Measurements from ENCODE around the gene NUP85. TPM values are rescaled to one million over a fixed set of nuclear protein-coding genes. Genes with fewer than 3 reads are reported as not detected.

The NUP85 gene
- total and polyA plus RNA-seq, 2 donors (not counting 3 experiments of a cell fraction or from before 2014, with no cell fraction given) = 105 to 120 TPM

GRCh38 chr17:75159196-75160031 is 46.1 kb upstream of the NUP85 start:
- H3K36me3 ChIP-seq (ENCODE audit: control insufficient read depth in 2 of 2, extremely low read depth in 1 of 2, insufficient read depth in 2 of 2, low read length in 2 of 2) = peaks cover 0 to 3% of the 10 kb centered on the region in 2 experiments
- H3K9me1 ChIP-seq (replicated peaks; ENCODE audit: control insufficient read depth, extremely low read depth, insufficient read depth, low read length) = no peaks in the 10 kb centered on the region
- dilution Hi-C loops (cut with MboI; ENCODE audit: extremely low pct_ligation_motif_present, low sequenced_read_pairs) (no loop called here), intact Hi-C loops (cut with micrococcal nuclease) (no loop called here)
- H3K9ac ChIP-seq (replicated peaks; ENCODE audit: extremely low read depth, insufficient read depth, low read length) = peak overlapping the region; percentile 24
- no peaks in the 10 kb centered on the region for H3K27me3 ChIP-seq (ENCODE audit: control insufficient read depth in 2 of 2, insufficient read depth in 2 of 2, low read length in 2 of 2)
- peak; percentile 77 for FAIRE-seq
- peak; percentile 35 for DNase-seq (ENCODE audit: low read depth, low spot score)
- H3K27ac ChIP-seq (ENCODE audit: insufficient read depth, low read depth, low read length) = peak overlapping the region; percentile 87
- no TSS peak for BruUV-seq (replicated peaks)
- CTCF ChIA-PET = interaction anchor here (0.6 to 2.3 kb wide), 6 partner anchors 11 to 83 kb away, joined by 3 to 15 read pairs (median 3); no protein-coding TSS in a partner anchor
- peaks cover 23% of the 10 kb centered on the region for H3K4me1 ChIP-seq (ENCODE audit: control insufficient read depth, extremely low read depth, insufficient read depth, low read length)
- H3K9me3 ChIP-seq (replicated peaks; ENCODE audit: control insufficient read depth, insufficient read depth, low read length) = no peaks in the 10 kb centered on the region
- TF ChIP-seq JUN (IDR thresholded peaks at IDR 0.05; ENCODE audit: borderline replicate concordance, insufficient read depth, insufficient read length, low read depth) (peak; percentile 17), FOS (IDR thresholded peaks at IDR 0.05; ENCODE audit: borderline replicate concordance, insufficient read depth, low read length) (peak; percentile 9), GATA2 (IDR thresholded peaks at IDR 0.05; ENCODE audit: insufficient read depth, insufficient read length, low read depth, low read length) (peak; percentile 32), POLR2A (IDR thresholded peaks at IDR 0.05; ENCODE audit: low read depth, low read length) (no peak)
- peak overlapping the region; percentile 30 for H3K4me2 ChIP-seq (ENCODE audit: insufficient read depth, low read length)
- POLR2A ChIA-PET = interaction anchor here (0.5 to 0.6 kb wide), 3 partner anchors 16 to 318 kb away, joined by 3 to 7 read pairs (median 3); no protein-coding TSS in a partner anchor
- H3K79me2 ChIP-seq (ENCODE audit: control insufficient read depth, insufficient read depth, low read length) = no peaks in the 10 kb centered on the region
- no peak overlapping the region for H2AFZ ChIP-seq (ENCODE audit: low read depth, low read length)
- no peaks in the 10 kb centered on the region for H4K20me1 ChIP-seq (replicated peaks; ENCODE audit: control insufficient read depth, extremely low read depth, insufficient read depth, low read length)
- no peak overlapping the region for H3K4me3 ChIP-seq (replicated peaks in 1 of 3; ENCODE audit: insufficient read depth in 1 of 3, low read depth in 1 of 3, low read length in 3 of 3)

GRCh38 chr17:75160211-75160610 is 45.3 kb upstream of the NUP85 start:
- H4K20me1 ChIP-seq (replicated peaks; ENCODE audit: control insufficient read depth, extremely low read depth, insufficient read depth, low read length) = no peaks in the 10 kb centered on the region
- no peak for FAIRE-seq
- H3K4me2 ChIP-seq (ENCODE audit: insufficient read depth, low read length) = no peak overlapping the region
- no peaks in the 10 kb centered on the region for H3K9me3 ChIP-seq (replicated peaks; ENCODE audit: control insufficient read depth, insufficient read depth, low read length)
- no peak overlapping the region for H2AFZ ChIP-seq (ENCODE audit: low read depth, low read length)
- H3K36me3 ChIP-seq (ENCODE audit: control insufficient read depth in 2 of 2, extremely low read depth in 1 of 2, insufficient read depth in 2 of 2, low read length in 2 of 2) = peaks cover 0 to 3% of the 10 kb centered on the region in 2 experiments
- dilution Hi-C loops (cut with MboI; ENCODE audit: extremely low pct_ligation_motif_present, low sequenced_read_pairs) (no loop called here), intact Hi-C loops (cut with micrococcal nuclease) (no loop called here)
- no peaks in the 10 kb centered on the region for H3K27me3 ChIP-seq (ENCODE audit: control insufficient read depth in 2 of 2, insufficient read depth in 2 of 2, low read length in 2 of 2)
- H3K9me1 ChIP-seq (replicated peaks; ENCODE audit: control insufficient read depth, extremely low read depth, insufficient read depth, low read length) = no peaks in the 10 kb centered on the region
- peaks cover 18% of the 10 kb centered on the region for H3K4me1 ChIP-seq (ENCODE audit: control insufficient read depth, extremely low read depth, insufficient read depth, low read length)
- peak overlapping the region; percentile 87 for H3K27ac ChIP-seq (ENCODE audit: insufficient read depth, low read depth, low read length)
- H3K9ac ChIP-seq (replicated peaks; ENCODE audit: extremely low read depth, insufficient read depth, low read length) = no peak overlapping the region
- CTCF ChIA-PET = interaction anchor here (0.9 to 2.3 kb wide), 5 partner anchors 11 to 46 kb away, joined by 3 to 15 read pairs (median 3); no protein-coding TSS in a partner anchor
- POLR2A ChIA-PET = interaction anchor here (0.5 kb wide), 1 partner anchor 318 kb away, joined by 7 read pairs; no protein-coding TSS in a partner anchor
- no peaks in the 10 kb centered on the region for H3K79me2 ChIP-seq (ENCODE audit: control insufficient read depth, insufficient read depth, low read length)
- no peak for DNase-seq (ENCODE audit: low read depth, low spot score)
- TF ChIP-seq EZH2 (IDR thresholded peaks at IDR 0.05; ENCODE audit: borderline replicate concordance, low read depth, low read length, severe bottlenecking) = no peak
- no peak for TF ChIP-seq POLR2A (IDR thresholded peaks at IDR 0.05; ENCODE audit: low read depth, low read length)
- TF ChIP-seq JUN (IDR thresholded peaks at IDR 0.05; ENCODE audit: borderline replicate concordance, insufficient read depth, insufficient read length, low read depth) = no peak
- TF ChIP-seq FOS (IDR thresholded peaks at IDR 0.05; ENCODE audit: borderline replicate concordance, insufficient read depth, low read length) = no peak
- TF ChIP-seq CTCF (IDR thresholded peaks at IDR 0.05; ENCODE audit: extremely low read depth in 1 of 2, insufficient read depth in 1 of 2, low read depth in 1 of 2, low read length in 2 of 2) = no peak
- no peak for TF ChIP-seq MYC (IDR thresholded peaks at IDR 0.05; ENCODE audit: low read depth, low read length)
- no peak for TF ChIP-seq GATA2 (IDR thresholded peaks at IDR 0.05; ENCODE audit: insufficient read depth, insufficient read length, low read depth, low read length)
- no peak for TF ChIP-seq MAX (IDR thresholded peaks at IDR 0.05; ENCODE audit: insufficient read depth, insufficient read length)
- TF ChIP-seq POLR2AphosphoS5 (IDR thresholded peaks at IDR 0.05; ENCODE audit: insufficient read depth, low read depth, low read length) = no peak
- no peak overlapping the region for H3K4me3 ChIP-seq (replicated peaks in 1 of 3; ENCODE audit: insufficient read depth in 1 of 3, low read depth in 1 of 3, low read length in 3 of 3)
- no TSS peak for BruUV-seq (replicated peaks)
